PC-3 (cell line): Measurements from ENCODE around the gene GRIN2C. TPM values are rescaled to one million over a fixed set of nuclear protein-coding genes. Genes with fewer than 3 reads are reported as not detected.

Source experiments
- ATAC-seq: fragments of 200-7000 bp; cut with Tn5 transposase; 2 replicates; pipeline ENCODE4 v1.9.1; 2020; ENCODE audit warnings: mild to moderate bottlenecking, moderate library complexity
- BruUV-seq: library from RNA; stranded (reverse); fragments of 400-500 nt; replicated peaks from 2 replicates; lab custom pipeline; 2021; lab: Mats Ljungman, UMichigan
- CTCF ChIA-PET: fragments of 300-600 bp; sonication (Branson Sonifier 250); formaldehyde crosslinking; loops from one replicate; lab custom pipeline; 2022; ENCODE audit warnings: antibody characterized with exemption; lab: Charles Lee
- POLR2A ChIA-PET: fragments of 300-600 bp; sonication (Branson Sonifier 250); formaldehyde crosslinking; loops from one replicate; lab custom pipeline; 2022; ENCODE audit warnings: antibody characterized with exemption; ENCODE audit not compliant: unreplicated experiment; lab: Charles Lee
- DNase-seq: peaks from one replicate; pipeline ENCODE4 v3.0.0-alpha.2; 2015
- H2AFZ ChIP-seq: fragments of 300-600 bp; sonication (generic); 2 replicates; pipeline ENCODE4 v1.6.0; 2016; ENCODE audit warnings: antibody characterized with exemption, low read length
- H3F3A ChIP-seq: fragments of 300-600 bp; sonication (generic); one replicate; pipeline ENCODE4 v1.6.0; 2017; ENCODE audit warnings: antibody characterized with exemption, low read length, control low read depth, mild to moderate bottlenecking; ENCODE audit not compliant: unreplicated experiment
- H3K27ac ChIP-seq: fragments of 300-600 bp; sonication (generic); 2 replicates; pipeline ENCODE4 v1.5.1; 2016; ENCODE audit warnings: mild to moderate bottlenecking, low read length
- H3K27me3 ChIP-seq: fragments of 300-600 bp; sonication (generic); 2 replicates; pipeline ENCODE4 v1.6.1; 2016; ENCODE audit warnings: low read length, mixed read lengths
- H3K36me3 ChIP-seq: fragments of 300-600 bp; sonication (generic); 2 replicates; pipeline ENCODE4 v1.6.1; 2016; ENCODE audit warnings: low read depth, mixed run types, low read length, mixed read lengths
- H3K4me1 ChIP-seq: fragments of 300-600 bp; sonication (generic); 2 replicates; pipeline ENCODE4 v1.5.1; 2016; ENCODE audit warnings: low read length; ENCODE audit not compliant: insufficient read depth
- H3K4me2 ChIP-seq: fragments of 300-600 bp; sonication (generic); 2 replicates; pipeline ENCODE4 v1.6.0; 2016; ENCODE audit warnings: low read length
- H3K4me3 ChIP-seq: fragments of 300-600 bp; sonication (generic); 2 replicates; pipeline ENCODE4 v1.5.1; 2016; ENCODE audit warnings: mild to moderate bottlenecking, low read length, mixed read lengths
- H3K79me2 ChIP-seq: fragments of 300-600 bp; sonication (generic); 2 replicates; pipeline ENCODE4 v1.6.1; 2017; ENCODE audit warnings: low read length, mixed read lengths
- H3K9ac ChIP-seq: fragments of 300-600 bp; sonication (generic); 2 replicates; pipeline ENCODE4 v1.6.0; 2016; ENCODE audit warnings: mild to moderate bottlenecking, low read length
- H3K9me2 ChIP-seq: fragments of 300-600 bp; sonication (generic); replicated peaks from 2 replicates; pipeline ENCODE4 v1.6.1; 2016; ENCODE audit warnings: mixed run types, low read length, mixed read lengths
- H3K9me3 ChIP-seq: fragments of 300-600 bp; sonication (generic); 2 replicates; pipeline ENCODE4 v1.6.1; 2016; ENCODE audit warnings: low read length, mixed read lengths
- H4K20me1 ChIP-seq: fragments of 300-600 bp; sonication (generic); 2 replicates; pipeline ENCODE4 v1.6.1; 2016; ENCODE audit warnings: low read length, mixed read lengths
- EZH2 ChIP-seq: fragments of 300-600 bp; sonication (generic); IDR thresholded peaks from one replicate; pipeline ENCODE4 v1.6.1; 2017; ENCODE audit warnings: antibody characterized with exemption, mild to moderate bottlenecking, low read length; ENCODE audit not compliant: unreplicated experiment
- EZH2phosphoT487 ChIP-seq: fragments of 300-600 bp; sonication (generic); IDR thresholded peaks from 2 replicates; pipeline ENCODE4 v1.6.1; 2018; ENCODE audit warnings: mild to moderate bottlenecking, antibody characterized with exemption, low read length, borderline replicate concordance
- intact Hi-C: fragments of 100-400 bp; cut with micrococcal nuclease; formaldehyde crosslinking; loops from 2 replicates; pipeline ENCODE4 v1.9.0; 2023
- total RNA-seq: library from RNA; depleted of rRNA; stranded (reverse); fragments of >200 nt; gene quantifications from 2 replicates; pipeline ENCODE4 v1.2.3, GENCODE V29; 2014
- TF ChIP-seq, protein P1 (sequence below): fragments of 300-600 bp; sonication (generic); conservative IDR thresholded peaks from 2 replicates; pipeline ENCODE4 v1.5.1; 2017; ENCODE audit warnings: antibody characterized with exemption, low read depth, mild to moderate bottlenecking, low read length

Gene GRIN2C
- total RNA-seq, 1 experiment from 2014 or later = 0.04 TPM

DNA sequence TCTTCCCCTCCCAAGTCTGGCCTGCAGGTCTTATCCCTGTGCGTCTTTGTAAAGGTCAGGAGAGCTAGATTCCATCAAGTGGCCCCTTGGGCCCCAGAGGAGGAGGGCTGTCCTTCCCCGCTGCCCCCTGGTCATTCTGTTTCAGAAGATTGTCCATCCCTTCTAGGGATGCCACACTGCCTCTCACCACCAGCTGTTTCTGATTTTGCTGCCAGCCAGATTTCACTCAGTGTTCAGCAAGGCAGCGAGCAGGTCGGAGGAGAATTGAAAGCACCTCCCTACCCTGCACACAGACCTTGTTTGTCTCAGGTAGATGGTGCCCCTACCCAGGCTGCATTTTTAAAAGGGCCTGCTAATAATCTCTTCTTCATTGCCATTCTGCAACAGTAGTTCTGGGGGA, 61.9 kb downstream of the GRIN2C start:
- Histone ChIP-seq H3F3A (no peaks in the 10 kb centered on the region), H3K4me1 (no peaks in the 10 kb centered on the region), H3K27me3 (no peaks in the 10 kb centered on the region), H3K79me2 (no peaks in the 10 kb centered on the region), H3K9me2 (no peaks in the 10 kb centered on the region), H3K4me3 (no peak overlapping the region), H3K9me3 (no peaks in the 10 kb centered on the region), H3K27ac (no peak overlapping the region), H3K4me2 (no peak overlapping the region), H3K36me3 (peaks cover 11% of the 10 kb centered on the region; the same call in 1 of the 2 replicates), H4K20me1 (no peaks in the 10 kb centered on the region), H2AFZ (no peak overlapping the region), H3K9ac (no peak overlapping the region)
- intact Hi-C loops = no loop called here
- no peak for DNase-seq
- BruUV-seq = no TSS peak
- ATAC-seq = no peak
- POLR2A ChIA-PET = no interaction called here
- CTCF ChIA-PET = no interaction called here
- TF ChIP-seq EZH2 (no peak), EZH2phosphoT487 (no peak)
- TF ChIP-seq, protein P1, sequence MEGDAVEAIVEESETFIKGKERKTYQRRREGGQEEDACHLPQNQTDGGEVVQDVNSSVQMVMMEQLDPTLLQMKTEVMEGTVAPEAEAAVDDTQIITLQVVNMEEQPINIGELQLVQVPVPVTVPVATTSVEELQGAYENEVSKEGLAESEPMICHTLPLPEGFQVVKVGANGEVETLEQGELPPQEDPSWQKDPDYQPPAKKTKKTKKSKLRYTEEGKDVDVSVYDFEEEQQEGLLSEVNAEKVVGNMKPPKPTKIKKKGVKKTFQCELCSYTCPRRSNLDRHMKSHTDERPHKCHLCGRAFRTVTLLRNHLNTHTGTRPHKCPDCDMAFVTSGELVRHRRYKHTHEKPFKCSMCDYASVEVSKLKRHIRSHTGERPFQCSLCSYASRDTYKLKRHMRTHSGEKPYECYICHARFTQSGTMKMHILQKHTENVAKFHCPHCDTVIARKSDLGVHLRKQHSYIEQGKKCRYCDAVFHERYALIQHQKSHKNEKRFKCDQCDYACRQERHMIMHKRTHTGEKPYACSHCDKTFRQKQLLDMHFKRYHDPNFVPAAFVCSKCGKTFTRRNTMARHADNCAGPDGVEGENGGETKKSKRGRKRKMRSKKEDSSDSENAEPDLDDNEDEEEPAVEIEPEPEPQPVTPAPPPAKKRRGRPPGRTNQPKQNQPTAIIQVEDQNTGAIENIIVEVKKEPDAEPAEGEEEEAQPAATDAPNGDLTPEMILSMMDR = no peak

DNA sequence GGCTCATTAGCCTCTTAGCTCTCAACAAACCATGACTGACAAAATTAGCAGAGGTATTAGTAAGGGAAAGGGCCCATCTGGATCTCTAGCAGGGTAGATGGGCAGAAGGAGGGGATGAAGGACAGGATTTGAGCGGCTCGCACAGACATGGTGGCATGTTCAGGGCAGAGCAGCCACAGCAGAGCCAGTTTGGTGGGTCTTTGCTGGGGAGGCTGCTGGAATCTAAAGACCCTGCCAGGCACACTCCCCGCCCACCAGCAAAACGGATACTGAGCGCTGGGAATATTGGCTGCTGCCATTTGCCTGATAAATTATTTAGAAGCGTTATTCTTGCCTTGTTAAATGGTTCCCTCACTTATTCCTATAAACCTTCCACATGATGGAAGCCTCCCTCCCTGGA, 62.8 kb downstream of the GRIN2C start:
- peaks cover 14% of the 10 kb centered on the region; the same call in 1 of the 2 replicates for H3K36me3 ChIP-seq
- no peak overlapping the region for H3K4me3 ChIP-seq
- no peak overlapping the region for H3K27ac ChIP-seq
- no peaks in the 10 kb centered on the region for H3K79me2 ChIP-seq
- H3K9me2 ChIP-seq = no peaks in the 10 kb centered on the region
- CTCF ChIA-PET = no interaction called here
- ATAC-seq = no peak
- DNase-seq = no peak
- POLR2A ChIA-PET = no interaction called here
- H3K4me1 ChIP-seq = no peaks in the 10 kb centered on the region
- BruUV-seq = no TSS peak
- intact Hi-C loops = no loop called here
- no peak overlapping the region for H3K4me2 ChIP-seq
- no peak for TF ChIP-seq EZH2
- no peak for TF ChIP-seq EZH2phosphoT487
- TF ChIP-seq, protein P1 = no peak
- H3F3A ChIP-seq = no peaks in the 10 kb centered on the region
- no peak overlapping the region for H3K9ac ChIP-seq
- H2AFZ ChIP-seq = no peak overlapping the region
- H3K27me3 ChIP-seq = no peaks in the 10 kb centered on the region
- H4K20me1 ChIP-seq = no peaks in the 10 kb centered on the region
- no peaks in the 10 kb centered on the region for H3K9me3 ChIP-seq

- POLR2A ChIA-PET = no interaction called here
- intact Hi-C loops = no loop called here
- Histone ChIP-seq H4K20me1 (no peaks in the 10 kb centered on the region), H3F3A (no peaks in the 10 kb centered on the region), H3K36me3 (peaks cover 14% of the 10 kb centered on the region; the same call in 1 of the 2 replicates), H3K9ac (no peak overlapping the region), H3K27me3 (no peaks in the 10 kb centered on the region), H3K4me2 (no peak overlapping the region), H3K79me2 (no peaks in the 10 kb centered on the region), H3K9me3 (no peaks in the 10 kb centered on the region), H2AFZ (no peak overlapping the region), H3K4me3 (no peak overlapping the region), H3K27ac (no peak overlapping the region), H3K4me1 (no peaks in the 10 kb centered on the region), H3K9me2 (no peaks in the 10 kb centered on the region)
- ATAC-seq (no peak), DNase-seq (no peak)
- TF ChIP-seq EZH2 (no peak), EZH2phosphoT487 (no peak)
- TF ChIP-seq, protein P1 = no peak
- CTCF ChIA-PET = no interaction called here
- no TSS peak for BruUV-seq
Observed at GRCh38 chr17:74796211-74796610, 63.5 kb downstream of the GRIN2C start.
